Caco-2 (cell line): Measurements from ENCODE around the gene UTP15. TPM values are rescaled to one million over a fixed set of nuclear protein-coding genes. Genes with fewer than 3 reads are reported as not detected.

Experiments
- Bru-seq: library from RNA; stranded (reverse); fragments of 400-500 nt; gene quantifications from one replicate; lab custom pipeline; 2021; lab: Mats Ljungman, UMichigan
- BruChase-seq, 2 experiments: library from RNA; stranded (reverse); fragments of 400-500 nt; gene quantifications; one replicate each; lab custom pipeline; 2021; lab: Mats Ljungman, UMichigan
- BruUV-seq: library from RNA; stranded (reverse); fragments of 400-500 nt; replicated peaks from 2 replicates; lab custom pipeline; 2021; lab: Mats Ljungman, UMichigan
- CTCF ChIA-PET: fragments of 300-600 bp; sonication (Branson Sonifier 250); formaldehyde crosslinking; loops from one replicate; lab custom pipeline; 2022; ENCODE audit warnings: antibody characterized with exemption; lab: Charles Lee
- POLR2A ChIA-PET: fragments of 300-600 bp; sonication (Branson Sonifier 250); formaldehyde crosslinking; loops from one replicate; lab custom pipeline; 2022; ENCODE audit warnings: antibody characterized with exemption; lab: Charles Lee
- DNase-seq, 2 experiments: peaks; one replicate each; pipeline versions ENCODE4 v3.0.0 to v3.0.0-alpha.2; 2020 to 2022
- H3K27me3 ChIP-seq: replicated peaks from 2 replicates; pipeline ENCODE4 v1.6.0; 2011; ENCODE audit warnings: low read length; ENCODE audit not compliant: control insufficient read depth, insufficient read depth
- H3K36me3 ChIP-seq: 2 replicates; pipeline ENCODE4 v1.5.1; 2011; ENCODE audit warnings: low read length; ENCODE audit not compliant: control insufficient read depth, insufficient read depth
- H3K4me1 ChIP-seq: fragments of 250-450 bp; sonication (Bioruptor Pico); 2 replicates; pipeline ENCODE4 v1.5.1; 2020; ENCODE audit warnings: mild to moderate bottlenecking
- H3K4me3 ChIP-seq: 2 replicates; pipeline ENCODE4 v1.5.1; 2011; ENCODE audit warnings: low read depth, mild to moderate bottlenecking, control low read depth, low read length
- H3K9me3 ChIP-seq: fragments of 250-450 bp; sonication (Bioruptor Pico); 2 replicates; pipeline ENCODE4 v1.5.1; 2020; ENCODE audit warnings: mild to moderate bottlenecking, moderate library complexity
- H3K27ac Mint-ChIP-seq: one replicate; pipeline ENCODE4 v1.8.0; 2022; ENCODE audit warnings: mixed read lengths; ENCODE audit not compliant: unreplicated experiment
- H3K27me3 Mint-ChIP-seq: one replicate; pipeline ENCODE4 v1.8.0; 2022; ENCODE audit warnings: mixed read lengths; ENCODE audit not compliant: insufficient read depth, unreplicated experiment
- H3K36me3 Mint-ChIP-seq: one replicate; pipeline ENCODE4 v1.8.0; 2022; ENCODE audit warnings: mild to moderate bottlenecking, mixed read lengths; ENCODE audit not compliant: insufficient read depth, unreplicated experiment
- H3K4me1 Mint-ChIP-seq: one replicate; pipeline ENCODE4 v1.8.0; 2022; ENCODE audit warnings: low read depth, mixed read lengths; ENCODE audit not compliant: unreplicated experiment
- H3K4me3 Mint-ChIP-seq: one replicate; pipeline ENCODE4 v1.8.0; 2022; ENCODE audit warnings: mild to moderate bottlenecking, moderate library complexity, mixed read lengths; ENCODE audit not compliant: unreplicated experiment
- H3K9me3 Mint-ChIP-seq: one replicate; pipeline ENCODE4 v1.8.0; 2022; ENCODE audit warnings: mixed read lengths; ENCODE audit not compliant: unreplicated experiment
- CTCF ChIP-seq, 2 experiments: fragments of 200-600 bp in 1 of 2; IDR thresholded peaks; 1 replicate in 1 of 2; 2 replicates in 1 of 2; pipeline versions ENCODE4 v1.5.1 to v1.8.0; 2011 to 2022; ENCODE audit warnings: antibody characterized with exemption in 1 of 2, control low read depth in 1 of 2, inconsistent platforms in 1 of 2, low read depth in 1 of 2, low read length in 1 of 2, mild to moderate bottlenecking in 1 of 2, moderate library complexity in 1 of 2; ENCODE audit not compliant: insufficient read depth in 1 of 2, severe bottlenecking in 1 of 2, unreplicated experiment in 1 of 2
- intact Hi-C: fragments of 100-400 bp; cut with micrococcal nuclease; formaldehyde crosslinking; loops from one replicate; pipeline ENCODE4 v1.10.0; 2022; ENCODE audit not compliant: unreplicated experiment
- long read RNA-seq: library from polyadenylated mRNA; stranded (forward); transcript quantifications from one replicate; pipeline ENCODE4 v2.0.0, GENCODE V29; 2022
- total RNA-seq: library from RNA; stranded (reverse); gene quantifications from 2 replicates; pipeline ENCODE4 v1.2.3, GENCODE V29; 2022

The UTP15 gene
- total RNA-seq (29.1 and 33.0 TPM in 2 replicates), Bru-seq, nascent RNA (percentile 87 among the genes with signal in this experiment), BruChase-seq, experiment 1, labeled RNA remaining after a 2-hour chase (percentile 94 among the genes with signal in this experiment), BruChase-seq, experiment 2, labeled RNA remaining after a 6-hour chase (percentile 84 among the genes with signal in this experiment)
- long read RNA-seq, transcript UTP15-201 (13 exons, 3,687 nt), result major isoform, 18 of 22 reads
- long read RNA-seq, partial matches to known transcripts, result 0 of 22 reads
- long read RNA-seq, other reads (novel, unspliced or antisense), result 2 of 22 reads

GRCh38 chr5:73565139-73565968 lies at the start of gene UTP15, which contains the start of gene ANKRA2:
Gene UTP15, plus strand, starts transcription at chr5:73565743. Its CDS starts 1,602 bp downstream, at chr5:73567345.
Gene ANKRA2, minus strand, starts transcription at chr5:73565639. Its CDS starts 2,758 bp downstream, at chr5:73562881.
- H3K4me1 ChIP-seq, result peaks cover 9% of the 10 kb centered on the region; the same call in 1 of the 2 replicates
- H3K9me3 ChIP-seq, result no peaks in the 10 kb centered on the region; the same call in 1 of the 2 replicates
- H3K27ac Mint-ChIP-seq, result peak within 1 kb of the TSS; percentile 90
- peaks cover 19% of the 10 kb centered on the region for H3K36me3 Mint-ChIP-seq
- H3K4me3 ChIP-seq, result peak within 1 kb of the TSS; percentile 61
- ChIA-PET CTCF (interaction anchor here (0.6 kb wide), 1 partner anchor 388 kb away, joined by 3 read pairs; no protein-coding TSS in a partner anchor), POLR2A (interaction anchor here (0.8 to 1.4 kb wide), 2 partner anchors 21 to 67 kb away, joined by 3 read pairs; partner anchors contain the start of gene BTF3)
- no peaks in the 10 kb centered on the region for H3K27me3 ChIP-seq
- peaks cover 12% of the 10 kb centered on the region for H3K4me1 Mint-ChIP-seq
- no TSS peak for BruUV-seq
- peak; percentile 98 to 99 for DNase-seq
- H3K27me3 Mint-ChIP-seq, result no peaks in the 10 kb centered on the region
- TF ChIP-seq CTCF (IDR thresholded peaks at IDR 0.05; ENCODE audit: insufficient read depth in 1 of 2, low read depth in 1 of 2, low read length in 1 of 2, severe bottlenecking in 1 of 2, unreplicated experiment in 1 of 2), result no peak
- peak within 1 kb of the TSS; percentile 84 for H3K4me3 Mint-ChIP-seq
- no peaks in the 10 kb centered on the region for H3K9me3 Mint-ChIP-seq
- H3K36me3 ChIP-seq, result no peaks in the 10 kb centered on the region
- intact Hi-C loops, result loop anchor here (1.0 kb wide), 1 partner anchor 46 kb away; no protein-coding TSS in a partner anchor

- no peaks in the 10 kb centered on the region for H3K4me1 Mint-ChIP-seq
- Histone ChIP-seq H3K36me3 (no peaks in the 10 kb centered on the region), H3K4me1 (no peaks in the 10 kb centered on the region), H3K9me3 (no peaks in the 10 kb centered on the region), H3K27me3 (no peaks in the 10 kb centered on the region), H3K4me3 (no peak overlapping the region)
- ChIA-PET CTCF (interaction anchor here (0.6 to 1.3 kb wide), 6 partner anchors 12 to 174 kb away, joined by 3 to 6 read pairs (median 5); no protein-coding TSS in a partner anchor), POLR2A (no interaction called here)
- TF ChIP-seq CTCF (IDR thresholded peaks at IDR 0.05; ENCODE audit: insufficient read depth in 1 of 2, low read depth in 1 of 2, low read length in 1 of 2, severe bottlenecking in 1 of 2, unreplicated experiment in 1 of 2), result peak; percentile 75 to 87
- peak overlapping the region; percentile 48 for H3K4me3 Mint-ChIP-seq
- DNase-seq, result peak; percentile 78 to 82
- no peak overlapping the region for H3K27ac Mint-ChIP-seq
- intact Hi-C loops, result loop anchor here (1.0 to 2.0 kb wide), 4 partner anchors 17 to 273 kb away; partner anchors contain the start of genes ANKRA2 and UTP15
- BruUV-seq, result no TSS peak
- H3K27me3 Mint-ChIP-seq, result no peaks in the 10 kb centered on the region
- no peaks in the 10 kb centered on the region for H3K9me3 Mint-ChIP-seq
- H3K36me3 Mint-ChIP-seq, result no peaks in the 10 kb centered on the region
Observed at GRCh38 chr5:73519531-73520283, 45.8 kb upstream of the UTP15 start.
